Stimulated activated CD4-positive, alpha-beta T cell treated with anti-CD3 and anti-CD28 coated beads, Interleukin-2, amount 100 ng/mL, for 24 hours (primary cell): Measurements from ENCODE around the gene ANTKMT.

ENCODE experiments used
- DNase-seq, 2 donors: peaks; one replicate each; pipeline ENCODE4 v3.0.0-alpha.2; 2020

Gene ANTKMT

GRCh38 chr16:715477-716199, 5.3 kb upstream of the ANTKMT start:
- DNase-seq = peak in 1 of 2 donors; percentile 36

GRCh38 chr16:716200-716568, 4.8 kb upstream of the ANTKMT start:
- DNase-seq = no peak

- DNase-seq = no peak
These were observed 4.1 kb upstream of the ANTKMT start for GRCh38 chr16:716768-717325.

- no peak for DNase-seq
These were observed 3.3 kb upstream of the ANTKMT start for GRCh38 chr16:717450-718245.

GRCh38 chr16:718389-718788, 2.6 kb upstream of the ANTKMT start:
- DNase-seq = no peak

- no peak for DNase-seq
These were observed 2.0 kb upstream of the ANTKMT start for GRCh38 chr16:718922-719321.

- no peak for DNase-seq
These were observed 1.0 kb upstream of the ANTKMT start for GRCh38 chr16:719815-720446.

GRCh38 chr16:720447-720989, 428 bp upstream of the ANTKMT start:
- DNase-seq = peak; percentile 57 to 69

- no peak for DNase-seq
These were observed 1.0 kb downstream of the ANTKMT start for GRCh38 chr16:721765-722540.

- no peak for DNase-seq
These were observed 2.1 kb downstream of the ANTKMT start for GRCh38 chr16:722835-723633.

- DNase-seq = no peak
These were observed 2.7 kb downstream of the ANTKMT start for GRCh38 chr16:723695-724094.

- DNase-seq = no peak
These were observed 3.5 kb downstream of the ANTKMT start for GRCh38 chr16:724188-725040.

- DNase-seq = no peak
These were observed 4.1 kb downstream of the ANTKMT start for GRCh38 chr16:725041-725376.

GRCh38 chr16:725463-726187, 4.7 kb downstream of the ANTKMT start:
- DNase-seq = no peak

GRCh38 chr16:726188-726437, 5.2 kb downstream of the ANTKMT start:
- DNase-seq = no peak

- peak; percentile 66 to 76 for DNase-seq
These were observed 5.7 kb downstream of the ANTKMT start, which contains the start of the genes CCDC78 and HAGHL for GRCh38 chr16:726438-727290. Gene CCDC78 (minus strand): TSS chr16:726443. CDS start chr16:726367, 76 bp downstream. Gene HAGHL (plus strand): TSS chr16:727106. CDS start chr16:727510, 404 bp downstream.

- no peak for DNase-seq
These were observed 6.5 kb downstream of the ANTKMT start for GRCh38 chr16:727291-727977.

- DNase-seq = peak; percentile 52 to 74
These were observed 7.4 kb downstream of the ANTKMT start for GRCh38 chr16:728131-728889.
